GM23338 (cell line): ENCODE measurements around the gene BIN1. TPM values are rescaled to one million over a fixed set of nuclear protein-coding genes. Genes with fewer than 3 reads are reported as not detected.

Experiments
- ATAC-seq: fragments of 200-7000 bp; cut with Tn5 transposase; 3 replicates; pipeline ENCODE4 v1.9.1; 2020
- DNase-seq: peaks from one replicate; pipeline ENCODE4 v3.0.0-alpha.2; 2015; ENCODE audit warnings: low spot score
- H2AFZ ChIP-seq: fragments of 200-600 bp; sonication (generic); 2 replicates; pipeline ENCODE4 v1.8.0; 2016; ENCODE audit warnings: antibody characterized with exemption, mild to moderate bottlenecking, moderate library complexity
- H3F3A ChIP-seq: fragments of 200-600 bp; sonication (generic); replicated peaks from 2 replicates; pipeline ENCODE4 v1.8.0; 2017; ENCODE audit warnings: antibody characterized with exemption, mixed run types, low read depth
- H3K27ac ChIP-seq: fragments of 200-600 bp; sonication (generic); 2 replicates; pipeline ENCODE4 v1.6.1; 2016; ENCODE audit warnings: low read depth
- H3K27me3 ChIP-seq: fragments of 200-600 bp; sonication (generic); 2 replicates; pipeline ENCODE4 v1.8.0; 2016; ENCODE audit warnings: mild to moderate bottlenecking, mixed run types, moderate library complexity; ENCODE audit not compliant: insufficient read depth
- H3K36me3 ChIP-seq: fragments of 200-600 bp; sonication (generic); 2 replicates; pipeline ENCODE4 v1.8.0; 2016; ENCODE audit warnings: mild to moderate bottlenecking; ENCODE audit not compliant: insufficient read depth
- H3K4me1 ChIP-seq: fragments of 200-600 bp; sonication (generic); 2 replicates; pipeline ENCODE4 v1.8.0; 2016; ENCODE audit warnings: mild to moderate bottlenecking, moderate library complexity; ENCODE audit not compliant: insufficient read depth
- H3K4me2 ChIP-seq: fragments of 200-600 bp; sonication (generic); 2 replicates; pipeline ENCODE4 v1.7.1; 2017; ENCODE audit warnings: mixed run types
- H3K4me3 ChIP-seq: fragments of 200-600 bp; sonication (generic); 2 replicates; pipeline ENCODE4 v1.6.1; 2016; ENCODE audit warnings: mixed run types
- H3K79me2 ChIP-seq: fragments of 200-600 bp; sonication (generic); replicated peaks from 2 replicates; pipeline ENCODE4 v1.8.0; 2017; ENCODE audit warnings: mild to moderate bottlenecking; ENCODE audit not compliant: insufficient read depth
- H3K9me2 ChIP-seq: fragments of 200-600 bp; sonication (generic); 2 replicates; pipeline ENCODE4 v1.8.0; 2017; ENCODE audit not compliant: insufficient read depth
- H4K20me1 ChIP-seq: fragments of 200-600 bp; sonication (generic); replicated peaks from 2 replicates; pipeline ENCODE4 v1.8.0; 2017; ENCODE audit warnings: mild to moderate bottlenecking; ENCODE audit not compliant: insufficient read depth
- H3K27ac Mint-ChIP-seq: 2 replicates; pipeline ENCODE4 v1.8.0; 2020; ENCODE audit warnings: inconsistent platforms, mild to moderate bottlenecking, moderate library complexity, mixed read lengths
- H3K27me3 Mint-ChIP-seq: 3 replicates; pipeline ENCODE4 v1.8.0; 2022; ENCODE audit warnings: low read depth, mild to moderate bottlenecking, moderate library complexity, mixed read lengths, inconsistent platforms; ENCODE audit not compliant: insufficient read depth, poor library complexity
- H3K36me3 Mint-ChIP-seq: 3 replicates; pipeline ENCODE4 v1.8.0; 2021; ENCODE audit warnings: low read depth, mild to moderate bottlenecking, inconsistent platforms, moderate library complexity, mixed read lengths
- H3K4me1 Mint-ChIP-seq: 3 replicates; pipeline ENCODE4 v1.8.0; 2020; ENCODE audit warnings: mild to moderate bottlenecking, inconsistent platforms, mixed read lengths
- H3K4me3 Mint-ChIP-seq: 3 replicates; pipeline ENCODE4 v1.8.0; 2021; ENCODE audit warnings: moderate library complexity, mild to moderate bottlenecking, inconsistent platforms, mixed read lengths
- H3K9me3 Mint-ChIP-seq: 3 replicates; pipeline ENCODE4 v1.8.0; 2020; ENCODE audit warnings: moderate library complexity, mild to moderate bottlenecking, inconsistent platforms, mixed read lengths
- CREB1 ChIP-seq: fragments of 250-450 bp; sonication (Bioruptor Pico); IDR thresholded peaks from 2 replicates; pipeline ENCODE4 v1.5.0; 2020; ENCODE audit warnings: low read depth, mild to moderate bottlenecking, moderate library complexity
- EZH2 ChIP-seq: fragments of 200-600 bp; sonication (generic); IDR thresholded peaks from one replicate; pipeline ENCODE4 v1.8.0; 2017; ENCODE audit warnings: antibody characterized with exemption, mild to moderate bottlenecking, low read depth; ENCODE audit not compliant: unreplicated experiment
- EZH2phosphoT487 ChIP-seq: fragments of 200-600 bp; sonication (generic); IDR thresholded peaks from one replicate; pipeline ENCODE4 v1.8.1; 2018; ENCODE audit warnings: antibody characterized with exemption; ENCODE audit not compliant: unreplicated experiment
- NANOG ChIP-seq: IDR thresholded peaks from 2 replicates; pipeline ENCODE4 v1.6.1; 2016; ENCODE audit warnings: antibody characterized with exemption, borderline replicate concordance
- POLR2AphosphoS5 ChIP-seq: IDR thresholded peaks from 2 replicates; pipeline ENCODE4 v1.6.1; 2016; ENCODE audit warnings: antibody characterized with exemption, low read depth
- STAT1 ChIP-seq: IDR thresholded peaks from one replicate; pipeline ENCODE4 v1.6.1; 2016; ENCODE audit warnings: antibody characterized with exemption; ENCODE audit not compliant: unreplicated experiment
- ZNF114 ChIP-seq: fragments of 250-450 bp; sonication (Bioruptor Pico); IDR thresholded peaks from 2 replicates; pipeline ENCODE4 v1.5.0; 2020; ENCODE audit warnings: mild to moderate bottlenecking, moderate library complexity
- ZNF331 ChIP-seq: fragments of 250-450 bp; sonication (Bioruptor Pico); IDR thresholded peaks from 2 replicates; pipeline ENCODE4 v1.5.0; 2020; ENCODE audit warnings: low read depth, mild to moderate bottlenecking, moderate library complexity
- polyA plus RNA-seq: library from polyadenylated mRNA; unstranded; fragments of >200 nt; fragmentation: Nextera tagmentation; extraction: Ambion mirVana; gene quantifications from 2 replicates; pipeline ENCODE4 v1.2.1, GENCODE V29; 2016
- total RNA-seq: library from RNA; depleted of rRNA; stranded (reverse); fragments of >200 nt; shearing (Covaris generic); gene quantifications from 2 replicates; pipeline ENCODE4 v1.2.3, GENCODE V29; 2014
- TF ChIP-seq, protein P1 (sequence below): fragments of 250-450 bp; sonication (Bioruptor Pico); IDR thresholded peaks from 2 replicates; pipeline ENCODE4 v1.5.0; 2020; ENCODE audit warnings: mild to moderate bottlenecking, moderate library complexity
- TF ChIP-seq, protein P2 (sequence below): IDR thresholded peaks from one replicate; pipeline ENCODE4 v1.6.1; 2018; ENCODE audit warnings: antibody characterized with exemption; ENCODE audit not compliant: unreplicated experiment

Gene BIN1
- total and polyA plus RNA-seq, 2 experiments from 2014 or later = 30.1 to 56.4 TPM

DNA sequence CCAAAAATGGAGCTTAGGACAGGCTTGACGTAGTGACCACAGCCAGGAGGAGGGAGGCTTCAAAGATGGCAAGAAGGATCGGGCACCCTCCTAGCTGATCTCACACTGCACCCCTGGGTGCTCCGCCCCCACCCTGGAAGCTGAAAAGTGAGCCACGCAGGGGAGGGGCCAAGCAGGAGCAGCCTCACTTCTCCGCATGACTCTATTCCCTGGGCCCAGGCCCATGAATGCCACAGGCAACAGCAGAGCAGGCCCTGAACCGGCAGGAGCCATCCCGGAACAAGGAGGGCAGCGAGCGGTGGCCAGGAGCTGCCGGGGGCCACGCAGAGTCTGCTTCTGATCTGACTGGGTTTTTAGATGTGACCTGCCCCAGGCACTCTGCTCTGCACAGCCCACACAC is 30.0 kb downstream of the BIN1 start:
- peak overlapping the region; percentile 56; the same call in 1 of the 2 replicates for H3K27ac Mint-ChIP-seq
- ATAC-seq = no peak
- Histone ChIP-seq H3K27me3 (no peaks in the 10 kb centered on the region), H3K79me2 (0 out of 2 replicates have a peak, but pooled peaks cover 4% of the 10 kb centered on the region), H3K27ac (no peak overlapping the region), H3K9me2 (no peaks in the 10 kb centered on the region), H4K20me1 (no peaks in the 10 kb centered on the region), H3K4me1 (peaks cover 5% of the 10 kb centered on the region; the same call in 1 of the 2 replicates), H2AFZ (no peak overlapping the region), H3K36me3 (no peaks in the 10 kb centered on the region), H3F3A (no peaks in the 10 kb centered on the region), H3K4me2 (no peak overlapping the region), H3K4me3 (no peak overlapping the region)
- no peak overlapping the region for H3K4me3 Mint-ChIP-seq
- peaks cover 6% of the 10 kb centered on the region; the same call in 1 of the 3 replicates for H3K36me3 Mint-ChIP-seq
- TF ChIP-seq EZH2phosphoT487 (no peak), STAT1 (no peak), NANOG (no peak), EZH2 (no peak)
- H3K27me3 Mint-ChIP-seq = peaks cover 17% of the 10 kb centered on the region
- peaks cover 26% of the 10 kb centered on the region for H3K4me1 Mint-ChIP-seq
- H3K9me3 Mint-ChIP-seq = no peaks in the 10 kb centered on the region; the same call in 2 of the 3 replicates
- no peak for DNase-seq

DNA sequence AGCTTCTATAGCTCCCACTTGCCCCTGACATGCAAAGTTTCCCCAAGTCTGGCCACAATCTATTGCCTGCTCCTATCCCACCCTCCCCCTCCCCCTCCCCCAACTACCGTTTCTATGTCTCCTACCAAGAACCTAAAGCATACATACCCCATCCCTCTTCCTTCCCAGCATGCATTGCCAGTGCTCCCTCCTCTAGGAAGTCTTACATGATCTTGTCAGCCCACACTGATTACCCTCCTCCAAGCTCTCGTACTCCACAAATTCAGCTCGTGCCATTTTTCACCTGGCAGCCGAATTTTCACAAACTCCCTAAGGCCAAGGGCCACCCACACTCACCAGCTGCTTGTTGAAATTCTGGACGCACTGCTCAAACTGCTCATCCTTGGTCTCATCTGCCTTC is 30.7 kb downstream of the BIN1 start:
- Histone ChIP-seq H3K36me3 (no peaks in the 10 kb centered on the region), H3K27me3 (no peaks in the 10 kb centered on the region), H3K4me3 (no peak overlapping the region), H3K27ac (no peak overlapping the region), H2AFZ (no peak overlapping the region), H3K9me2 (no peaks in the 10 kb centered on the region), H4K20me1 (no peaks in the 10 kb centered on the region), H3F3A (no peaks in the 10 kb centered on the region), H3K4me2 (no peak overlapping the region), H3K79me2 (0 out of 2 replicates have a peak, but pooled peaks cover 4% of the 10 kb centered on the region), H3K4me1 (no peaks in the 10 kb centered on the region)
- peaks cover 6% of the 10 kb centered on the region; the same call in 1 of the 3 replicates for H3K36me3 Mint-ChIP-seq
- ATAC-seq (no peak), DNase-seq (no peak)
- H3K9me3 Mint-ChIP-seq = no peaks in the 10 kb centered on the region; the same call in 2 of the 3 replicates
- H3K27ac Mint-ChIP-seq = peak overlapping the region; percentile 17; the same call in 1 of the 2 replicates
- H3K4me3 Mint-ChIP-seq = no peak overlapping the region
- peaks cover 17% of the 10 kb centered on the region for H3K27me3 Mint-ChIP-seq
- H3K4me1 Mint-ChIP-seq = peaks cover 21% of the 10 kb centered on the region
- TF ChIP-seq, protein P1, sequence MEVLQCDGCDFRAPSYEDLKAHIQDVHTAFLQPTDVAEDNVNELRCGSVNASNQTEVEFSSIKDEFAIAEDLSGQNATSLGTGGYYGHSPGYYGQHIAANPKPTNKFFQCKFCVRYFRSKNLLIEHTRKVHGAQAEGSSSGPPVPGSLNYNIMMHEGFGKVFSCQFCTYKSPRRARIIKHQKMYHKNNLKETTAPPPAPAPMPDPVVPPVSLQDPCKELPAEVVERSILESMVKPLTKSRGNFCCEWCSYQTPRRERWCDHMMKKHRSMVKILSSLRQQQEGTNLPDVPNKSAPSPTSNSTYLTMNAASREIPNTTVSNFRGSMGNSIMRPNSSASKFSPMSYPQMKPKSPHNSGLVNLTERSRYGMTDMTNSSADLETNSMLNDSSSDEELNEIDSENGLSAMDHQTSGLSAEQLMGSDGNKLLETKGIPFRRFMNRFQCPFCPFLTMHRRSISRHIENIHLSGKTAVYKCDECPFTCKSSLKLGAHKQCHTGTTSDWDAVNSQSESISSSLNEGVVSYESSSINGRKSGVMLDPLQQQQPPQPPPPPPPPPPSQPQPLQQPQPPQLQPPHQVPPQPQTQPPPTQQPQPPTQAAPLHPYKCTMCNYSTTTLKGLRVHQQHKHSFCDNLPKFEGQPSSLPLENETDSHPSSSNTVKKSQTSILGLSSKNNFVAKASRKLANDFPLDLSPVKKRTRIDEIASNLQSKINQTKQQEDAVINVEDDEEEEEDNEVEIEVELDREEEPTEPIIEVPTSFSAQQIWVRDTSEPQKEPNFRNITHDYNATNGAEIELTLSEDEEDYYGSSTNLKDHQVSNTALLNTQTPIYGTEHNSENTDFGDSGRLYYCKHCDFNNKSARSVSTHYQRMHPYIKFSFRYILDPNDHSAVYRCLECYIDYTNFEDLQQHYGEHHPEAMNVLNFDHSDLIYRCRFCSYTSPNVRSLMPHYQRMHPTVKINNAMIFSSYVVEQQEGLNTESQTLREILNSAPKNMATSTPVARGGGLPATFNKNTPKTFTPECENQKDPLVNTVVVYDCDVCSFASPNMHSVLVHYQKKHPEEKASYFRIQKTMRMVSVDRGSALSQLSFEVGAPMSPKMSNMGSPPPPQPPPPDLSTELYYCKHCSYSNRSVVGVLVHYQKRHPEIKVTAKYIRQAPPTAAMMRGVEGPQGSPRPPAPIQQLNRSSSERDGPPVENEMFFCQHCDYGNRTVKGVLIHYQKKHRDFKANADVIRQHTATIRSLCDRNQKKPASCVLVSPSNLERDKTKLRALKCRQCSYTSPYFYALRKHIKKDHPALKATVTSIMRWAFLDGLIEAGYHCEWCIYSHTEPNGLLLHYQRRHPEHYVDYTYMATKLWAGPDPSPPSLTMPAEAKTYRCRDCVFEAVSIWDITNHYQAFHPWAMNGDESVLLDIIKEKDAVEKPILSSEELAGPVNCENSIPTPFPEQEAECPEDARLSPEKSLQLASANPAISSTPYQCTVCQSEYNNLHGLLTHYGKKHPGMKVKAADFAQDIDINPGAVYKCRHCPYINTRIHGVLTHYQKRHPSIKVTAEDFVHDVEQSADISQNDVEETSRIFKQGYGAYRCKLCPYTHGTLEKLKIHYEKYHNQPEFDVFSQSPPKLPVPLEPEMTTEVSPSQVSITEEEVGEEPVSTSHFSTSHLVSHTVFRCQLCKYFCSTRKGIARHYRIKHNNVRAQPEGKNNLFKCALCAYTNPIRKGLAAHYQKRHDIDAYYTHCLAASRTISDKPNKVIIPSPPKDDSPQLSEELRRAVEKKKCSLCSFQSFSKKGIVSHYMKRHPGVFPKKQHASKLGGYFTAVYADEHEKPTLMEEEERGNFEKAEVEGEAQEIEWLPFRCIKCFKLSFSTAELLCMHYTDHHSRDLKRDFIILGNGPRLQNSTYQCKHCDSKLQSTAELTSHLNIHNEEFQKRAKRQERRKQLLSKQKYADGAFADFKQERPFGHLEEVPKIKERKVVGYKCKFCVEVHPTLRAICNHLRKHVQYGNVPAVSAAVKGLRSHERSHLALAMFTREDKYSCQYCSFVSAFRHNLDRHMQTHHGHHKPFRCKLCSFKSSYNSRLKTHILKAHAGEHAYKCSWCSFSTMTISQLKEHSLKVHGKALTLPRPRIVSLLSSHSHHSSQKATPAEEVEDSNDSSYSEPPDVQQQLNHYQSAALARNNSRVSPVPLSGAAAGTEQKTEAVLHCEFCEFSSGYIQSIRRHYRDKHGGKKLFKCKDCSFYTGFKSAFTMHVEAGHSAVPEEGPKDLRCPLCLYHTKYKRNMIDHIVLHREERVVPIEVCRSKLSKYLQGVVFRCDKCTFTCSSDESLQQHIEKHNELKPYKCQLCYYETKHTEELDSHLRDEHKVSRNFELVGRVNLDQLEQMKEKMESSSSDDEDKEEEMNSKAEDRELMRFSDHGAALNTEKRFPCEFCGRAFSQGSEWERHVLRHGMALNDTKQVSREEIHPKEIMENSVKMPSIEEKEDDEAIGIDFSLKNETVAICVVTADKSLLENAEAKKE (CRISPR knock-in tag) = no peak
- TF ChIP-seq, protein P2, sequence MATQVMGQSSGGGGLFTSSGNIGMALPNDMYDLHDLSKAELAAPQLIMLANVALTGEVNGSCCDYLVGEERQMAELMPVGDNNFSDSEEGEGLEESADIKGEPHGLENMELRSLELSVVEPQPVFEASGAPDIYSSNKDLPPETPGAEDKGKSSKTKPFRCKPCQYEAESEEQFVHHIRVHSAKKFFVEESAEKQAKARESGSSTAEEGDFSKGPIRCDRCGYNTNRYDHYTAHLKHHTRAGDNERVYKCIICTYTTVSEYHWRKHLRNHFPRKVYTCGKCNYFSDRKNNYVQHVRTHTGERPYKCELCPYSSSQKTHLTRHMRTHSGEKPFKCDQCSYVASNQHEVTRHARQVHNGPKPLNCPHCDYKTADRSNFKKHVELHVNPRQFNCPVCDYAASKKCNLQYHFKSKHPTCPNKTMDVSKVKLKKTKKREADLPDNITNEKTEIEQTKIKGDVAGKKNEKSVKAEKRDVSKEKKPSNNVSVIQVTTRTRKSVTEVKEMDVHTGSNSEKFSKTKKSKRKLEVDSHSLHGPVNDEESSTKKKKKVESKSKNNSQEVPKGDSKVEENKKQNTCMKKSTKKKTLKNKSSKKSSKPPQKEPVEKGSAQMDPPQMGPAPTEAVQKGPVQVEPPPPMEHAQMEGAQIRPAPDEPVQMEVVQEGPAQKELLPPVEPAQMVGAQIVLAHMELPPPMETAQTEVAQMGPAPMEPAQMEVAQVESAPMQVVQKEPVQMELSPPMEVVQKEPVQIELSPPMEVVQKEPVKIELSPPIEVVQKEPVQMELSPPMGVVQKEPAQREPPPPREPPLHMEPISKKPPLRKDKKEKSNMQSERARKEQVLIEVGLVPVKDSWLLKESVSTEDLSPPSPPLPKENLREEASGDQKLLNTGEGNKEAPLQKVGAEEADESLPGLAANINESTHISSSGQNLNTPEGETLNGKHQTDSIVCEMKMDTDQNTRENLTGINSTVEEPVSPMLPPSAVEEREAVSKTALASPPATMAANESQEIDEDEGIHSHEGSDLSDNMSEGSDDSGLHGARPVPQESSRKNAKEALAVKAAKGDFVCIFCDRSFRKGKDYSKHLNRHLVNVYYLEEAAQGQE = no peak
- TF ChIP-seq EZH2phosphoT487 (no peak), ZNF114 (CRISPR knock-in tag) (no peak), EZH2 (no peak), ZNF331 (no peak), NANOG (no peak), CREB1 (CRISPR knock-in tag) (no peak), POLR2AphosphoS5 (no peak)
